HG03135 (cell line): ENCODE data around the gene HDHD2.

Experiments used
- ATAC-seq: cut with Tn5 transposase; IDR thresholded peaks from one replicate; pipeline ENCODE4 v1.9.1; 2021; ENCODE audit warnings: mild to moderate bottlenecking, moderate library complexity; ENCODE audit not compliant: unreplicated experiment

HDHD2 gene

GRCh38 chr18:47075098-47075883 is 75.0 kb downstream of the HDHD2 start:
- no peak for ATAC-seq

- no peak for ATAC-seq
Measured at GRCh38 chr18:47067648-47068047, 82.7 kb downstream of the HDHD2 start.

- ATAC-seq = no peak
Measured at GRCh38 chr18:47063096-47063495, 87.2 kb downstream of the HDHD2 start.

GRCh38 chr18:47062471-47062870 is 87.8 kb downstream of the HDHD2 start:
- no peak for ATAC-seq
